Mesothelial cell of epicardium (in vitro differentiated cells): ENCODE data around the gene PITPNC1. TPM values are rescaled to one million over a fixed set of nuclear protein-coding genes. Genes with fewer than 3 reads are reported as not detected.
A peak's percentile ranks its signal among the peaks of the same experiment; 100 is the strongest.

Source experiments
- DNase-seq, 2 experiments: peaks; one replicate each; pipeline ENCODE4 v3.0.0; 2021; ENCODE audit warnings: low spot score in 2 of 2; ENCODE audit not compliant: unreplicated experiment in 2 of 2
- H3K27ac Mint-ChIP-seq: 2 replicates; pipeline ENCODE4 v1.8.0; 2021; ENCODE audit warnings: mixed read lengths
- H3K27me3 Mint-ChIP-seq: 2 replicates; pipeline ENCODE4 v1.8.0; 2021; ENCODE audit warnings: low read depth, mixed read lengths
- H3K36me3 Mint-ChIP-seq: 2 replicates; pipeline ENCODE4 v1.8.0; 2021; ENCODE audit warnings: mixed read lengths
- H3K4me1 Mint-ChIP-seq: 2 replicates; pipeline ENCODE4 v1.8.0; 2021; ENCODE audit warnings: mixed read lengths
- H3K4me3 Mint-ChIP-seq: 2 replicates; pipeline ENCODE4 v1.8.0; 2021; ENCODE audit warnings: mild to moderate bottlenecking, moderate library complexity, mixed read lengths
- H3K9me3 Mint-ChIP-seq: 2 replicates; pipeline ENCODE4 v1.8.0; 2021; ENCODE audit warnings: mixed read lengths
- CTCF ChIP-seq: fragments of 200-600 bp; sonication (generic); IDR thresholded peaks from one replicate; pipeline ENCODE4 v1.5.0; 2021; ENCODE audit warnings: antibody characterized with exemption; ENCODE audit not compliant: unreplicated experiment
- total RNA-seq: library from RNA; stranded (reverse); gene quantifications from 3 replicates; pipeline ENCODE4 v1.2.1, GENCODE V29; 2021

The PITPNC1 gene
- total RNA-seq, 1 donor from 2014 or later, result 19.9 TPM

GRCh38 chr17:67375054-67375427, 2.0 kb upstream of the PITPNC1 start:
- no peaks in the 10 kb centered on the region for H3K9me3 Mint-ChIP-seq
- TF ChIP-seq CTCF, result no peak
- no peak overlapping the region for H3K27ac Mint-ChIP-seq
- no peak for DNase-seq
- H3K4me1 Mint-ChIP-seq, result peaks cover 25% of the 10 kb centered on the region
- H3K4me3 Mint-ChIP-seq, result no peak overlapping the region
- no peaks in the 10 kb centered on the region for H3K27me3 Mint-ChIP-seq
- H3K36me3 Mint-ChIP-seq, result no peaks in the 10 kb centered on the region

- H3K4me1 Mint-ChIP-seq, result peaks cover 25% of the 10 kb centered on the region
- no peak for TF ChIP-seq CTCF
- peak overlapping the region; percentile 94 for H3K27ac Mint-ChIP-seq
- no peaks in the 10 kb centered on the region for H3K9me3 Mint-ChIP-seq
- peak overlapping the region; percentile 71 for H3K4me3 Mint-ChIP-seq
- no peaks in the 10 kb centered on the region for H3K27me3 Mint-ChIP-seq
- DNase-seq, result no peak
- H3K36me3 Mint-ChIP-seq, result no peaks in the 10 kb centered on the region
These were observed 1.4 kb upstream of the PITPNC1 start for GRCh38 chr17:67375716-67376115.

- no peak for TF ChIP-seq CTCF
- no peaks in the 10 kb centered on the region for H3K9me3 Mint-ChIP-seq
- peak overlapping the region; percentile 71 for H3K4me3 Mint-ChIP-seq
- H3K4me1 Mint-ChIP-seq, result peaks cover 25% of the 10 kb centered on the region
- H3K36me3 Mint-ChIP-seq, result no peaks in the 10 kb centered on the region
- no peak for DNase-seq
- H3K27me3 Mint-ChIP-seq, result no peaks in the 10 kb centered on the region
- peak overlapping the region; percentile 94 for H3K27ac Mint-ChIP-seq
These were observed 705 bp upstream of the PITPNC1 start for GRCh38 chr17:67376415-67376736.

- H3K27me3 Mint-ChIP-seq, result no peaks in the 10 kb centered on the region
- H3K4me3 Mint-ChIP-seq, result peak overlapping the region; percentile 82
- H3K27ac Mint-ChIP-seq, result peak overlapping the region; percentile 84
- no peak for TF ChIP-seq CTCF
- peak; percentile 37 to 71 for DNase-seq
- no peaks in the 10 kb centered on the region for H3K36me3 Mint-ChIP-seq
- peaks cover 25% of the 10 kb centered on the region for H3K4me1 Mint-ChIP-seq
- no peaks in the 10 kb centered on the region for H3K9me3 Mint-ChIP-seq
These were observed 690 bp downstream of the PITPNC1 start for GRCh38 chr17:67377488-67378453.

- H3K27ac Mint-ChIP-seq, result peak overlapping the region; percentile 82
- peaks cover 25% of the 10 kb centered on the region for H3K4me1 Mint-ChIP-seq
- H3K36me3 Mint-ChIP-seq, result no peaks in the 10 kb centered on the region
- H3K9me3 Mint-ChIP-seq, result no peaks in the 10 kb centered on the region
- no peaks in the 10 kb centered on the region for H3K27me3 Mint-ChIP-seq
- peak overlapping the region; percentile 82 for H3K4me3 Mint-ChIP-seq
- DNase-seq, result peak; percentile 77 to 88
- TF ChIP-seq CTCF, result peak; percentile 58
These were observed 1.6 kb downstream of the PITPNC1 start for GRCh38 chr17:67378454-67379250.
